Measurements from ENCODE around the gene APOLD1.
"Not testable (repeated sequence)": the region's sequence is repeated elsewhere in the genome, so short reads cannot be mapped to it uniquely, and the experiment has no call there.

APOLD1 gene

GRCh38 chr12:12807970-12808702, 22.7 kb downstream of the APOLD1 start:
- peak in 1 of 2 donors; percentile 44 for DNase-seq

- no peak for DNase-seq
These were observed 25.1 kb downstream of the APOLD1 start for GRCh38 chr12:12810553-12811021.

GRCh38 chr12:12811343-12811742, 25.9 kb downstream of the APOLD1 start:
- DNase-seq, result no peak

GRCh38 chr12:12812174-12812573, 26.7 kb downstream of the APOLD1 start:
- no peak for DNase-seq

- DNase-seq, result no peak
These were observed 27.2 kb downstream of the APOLD1 start for GRCh38 chr12:12812618-12813119.

GRCh38 chr12:12813120-12814101, 28.0 kb downstream of the APOLD1 start, which contains the start of gene DDX47:
DDX47 (plus strand) TSS chr12:12813346; CDS start chr12:12813368, 22 bp downstream.
- peak; percentile 94 for DNase-seq

- peak; percentile 72 to 79 for DNase-seq
These were observed 32.2 kb downstream of the APOLD1 start for GRCh38 chr12:12817616-12818015.

- DNase-seq, result no peak
These were observed 33.2 kb downstream of the APOLD1 start for GRCh38 chr12:12818701-12819100.

GRCh38 chr12:12819221-12819620, 33.8 kb downstream of the APOLD1 start:
- DNase-seq, result no peak

- no peak for DNase-seq
These were observed 34.4 kb downstream of the APOLD1 start for GRCh38 chr12:12819752-12820311.

- DNase-seq, result not testable (repeated sequence)
These were observed 34.9 kb downstream of the APOLD1 start for GRCh38 chr12:12820376-12820775.

GRCh38 chr12:12821975-12822374, 36.5 kb downstream of the APOLD1 start:
- no peak for DNase-seq

- no peak for DNase-seq
These were observed 37.4 kb downstream of the APOLD1 start for GRCh38 chr12:12822886-12823285.

- DNase-seq, result no peak
These were observed 37.8 kb downstream of the APOLD1 start for GRCh38 chr12:12823300-12823699.

GRCh38 chr12:12823811-12824210, 38.4 kb downstream of the APOLD1 start:
- no peak for DNase-seq

- no peak for DNase-seq
These were observed 50.1 kb downstream of the APOLD1 start for GRCh38 chr12:12835378-12836146.

- no peak for DNase-seq
These were observed 51.1 kb downstream of the APOLD1 start for GRCh38 chr12:12836571-12836970.

- peak; percentile 8 to 18 for DNase-seq
These were observed 51.8 kb downstream of the APOLD1 start for GRCh38 chr12:12837025-12837812.

GRCh38 chr12:12837813-12838153, 52.3 kb downstream of the APOLD1 start:
- no peak for DNase-seq

GRCh38 chr12:12839003-12839395, 53.5 kb downstream of the APOLD1 start:
- no peak for DNase-seq

- DNase-seq, result not testable (repeated sequence)
These were observed 54.0 kb downstream of the APOLD1 start for GRCh38 chr12:12839439-12839838.
